HEK293 (cell line): ENCODE results near the gene SMC6.

ENCODE experiments used
- ZNF133 ChIP-seq: fragments of 450-650 bp; formaldehyde crosslinking; IDR thresholded peaks from 2 replicates; pipeline ENCODE4 v1.5.1; 2016; ENCODE audit warnings: missing biosample characterization, missing genetic modification characterization
- ZNF707 ChIP-seq: fragments of 450-650 bp; formaldehyde crosslinking; IDR thresholded peaks from 2 replicates; pipeline ENCODE4 v1.5.1; 2016; ENCODE audit warnings: missing biosample characterization, missing genetic modification characterization
- TF ChIP-seq, protein P1 (sequence below): fragments of 450-650 bp; formaldehyde crosslinking; IDR thresholded peaks from 2 replicates; pipeline ENCODE4 v1.5.1; 2016; ENCODE audit warnings: missing biosample characterization, missing genetic modification characterization

GRCh38 chr2:17630089-17630488, 123.5 kb downstream of the SMC6 start:
- no peak for TF ChIP-seq ZNF707
- TF ChIP-seq, protein P1, sequence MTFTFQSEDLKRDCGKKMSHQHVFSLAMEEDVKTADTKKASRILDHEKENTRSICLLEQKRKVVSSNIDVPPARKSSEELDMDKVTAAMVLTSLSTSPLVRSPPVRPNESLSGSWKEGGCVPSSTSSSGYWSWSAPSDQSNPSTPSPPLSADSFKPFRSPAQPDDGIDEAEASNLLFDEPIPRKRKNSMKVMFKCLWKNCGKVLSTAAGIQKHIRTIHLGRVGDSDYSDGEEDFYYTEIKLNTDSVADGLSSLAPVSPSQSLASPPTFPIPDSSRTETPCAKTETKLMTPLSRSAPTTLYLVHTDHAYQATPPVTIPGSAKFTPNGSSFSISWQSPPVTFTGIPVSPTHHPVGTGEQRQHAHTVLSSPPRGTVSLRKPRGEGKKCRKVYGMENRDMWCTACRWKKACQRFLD (tag by site-specific recombination) = no peak
- no peak for TF ChIP-seq ZNF133 (tag by site-specific recombination)
